HG03520 (cell line): ENCODE data around the gene GNAO1.

ENCODE experiments used
- ATAC-seq: cut with Tn5 transposase; IDR thresholded peaks from one replicate; pipeline ENCODE4 v1.9.1; 2021; ENCODE audit warnings: mild to moderate bottlenecking, moderate library complexity; ENCODE audit not compliant: unreplicated experiment

The GNAO1 gene

DNA sequence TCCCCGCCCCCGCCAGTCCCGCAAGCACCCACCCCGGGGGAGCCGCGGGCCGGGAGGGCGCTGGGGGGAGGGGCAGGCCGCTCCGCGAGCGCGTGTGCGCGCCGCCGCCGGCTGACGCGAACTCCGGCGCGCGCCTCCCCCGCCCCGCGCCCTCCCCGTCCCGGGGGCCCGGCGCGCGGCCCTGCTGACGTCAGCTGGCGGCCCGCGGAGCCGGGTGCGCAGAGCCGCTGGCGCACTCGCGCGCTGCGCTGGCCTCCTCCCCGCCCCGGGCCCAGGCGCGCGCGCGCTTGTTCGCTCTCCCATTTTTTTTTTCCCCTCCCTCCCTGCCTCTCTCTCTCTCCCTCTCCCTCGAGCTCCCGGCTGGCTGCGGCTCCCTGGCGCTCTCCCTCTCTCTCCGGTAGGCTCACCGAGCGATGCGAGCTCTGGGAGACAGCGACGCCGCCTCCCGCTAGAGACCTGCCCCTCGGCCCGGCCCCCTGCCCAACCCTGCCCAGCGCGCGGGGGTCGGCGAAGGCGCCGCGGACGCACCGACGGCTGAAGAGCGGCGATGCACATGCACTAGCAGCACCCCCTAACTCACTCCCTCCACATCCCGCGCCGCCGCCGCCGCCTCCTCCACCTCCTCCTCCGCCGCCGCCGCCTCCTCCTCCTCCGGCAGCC lies at the start of gene GNAO1:
GNAO1 (plus strand) TSS at position 334 of the 660 bp plus-strand sequence. CDS start 747 bp downstream, outside the sequence.
- ATAC-seq = no peak

DNA sequence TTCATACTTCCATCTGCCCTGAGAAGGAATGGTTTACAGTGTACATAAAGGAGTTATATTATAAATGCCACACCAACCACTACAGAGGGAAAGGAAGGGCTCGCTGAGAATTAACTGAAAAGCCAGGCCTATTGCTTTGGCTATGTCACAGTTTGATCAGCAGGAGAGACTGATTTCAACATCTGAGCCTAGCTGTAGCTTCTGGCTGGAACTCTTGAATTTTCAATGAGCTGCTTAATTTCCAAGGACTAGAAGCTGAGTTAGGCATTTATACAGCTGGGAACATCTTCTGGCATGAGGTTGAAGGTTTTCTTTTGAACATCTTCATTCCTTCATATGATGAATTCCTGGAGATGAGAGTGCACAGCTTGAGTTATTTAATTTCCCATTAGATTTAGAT lies 47.6 kb upstream of the GNAO1 start:
- ATAC-seq = no peak

DNA sequence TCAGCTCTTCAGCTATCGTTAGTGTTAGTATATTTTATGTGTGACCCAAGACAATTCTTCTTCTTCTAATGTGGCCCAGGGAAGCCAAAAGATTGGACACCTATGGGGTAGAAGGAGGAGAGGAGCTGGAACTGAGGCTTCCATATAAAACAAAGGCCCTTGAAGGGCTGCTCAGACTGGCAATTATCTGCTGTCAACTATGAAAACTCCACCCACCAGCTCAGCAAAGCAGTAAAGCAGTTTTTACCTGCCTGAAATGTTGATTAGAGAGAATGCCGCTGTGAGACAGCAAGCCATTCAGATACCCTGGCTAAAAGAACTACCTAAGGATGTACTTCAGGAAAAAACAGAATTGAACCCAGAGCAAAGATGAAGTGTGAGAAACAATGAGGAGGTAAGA lies 45.9 kb upstream of the GNAO1 start:
- ATAC-seq = no peak

DNA sequence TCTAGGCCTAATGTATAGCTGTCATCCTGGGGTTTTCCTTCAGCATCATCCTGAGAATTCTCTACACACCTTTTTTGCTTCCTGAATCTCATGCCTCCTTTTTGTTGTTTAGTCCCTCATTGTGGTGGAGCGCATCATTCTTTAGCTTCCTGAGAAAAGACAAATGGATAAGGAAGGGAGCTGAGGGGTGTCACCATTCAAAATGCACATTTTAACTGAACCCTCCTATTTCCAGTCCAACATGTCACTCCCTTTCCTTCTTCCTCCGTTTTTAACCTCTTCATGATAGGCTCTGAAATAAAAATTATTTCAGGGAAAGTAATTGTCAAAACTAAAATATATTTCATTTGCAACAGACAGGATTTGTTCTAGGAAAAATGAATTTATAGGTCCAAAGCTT lies 39.7 kb upstream of the GNAO1 start:
- no peak for ATAC-seq

DNA sequence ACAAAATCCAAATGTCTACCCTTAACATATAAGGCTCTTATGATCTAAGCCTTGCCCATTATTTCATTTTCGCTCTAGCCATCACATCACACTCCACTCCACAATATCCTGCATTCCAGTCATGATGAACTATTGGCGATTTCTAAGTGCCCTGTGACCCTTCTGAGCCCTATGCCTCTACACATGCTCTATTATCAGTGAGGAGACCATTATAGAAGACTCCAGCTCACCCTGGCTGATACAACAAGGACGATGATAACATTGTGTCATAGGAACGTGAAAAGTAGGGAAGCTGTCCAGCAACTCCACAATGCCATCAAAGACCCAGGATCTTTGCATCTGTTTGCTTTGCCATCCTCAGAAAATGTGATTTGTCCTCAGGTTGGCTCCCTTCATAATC lies 29.6 kb upstream of the GNAO1 start:
- no peak for ATAC-seq

DNA sequence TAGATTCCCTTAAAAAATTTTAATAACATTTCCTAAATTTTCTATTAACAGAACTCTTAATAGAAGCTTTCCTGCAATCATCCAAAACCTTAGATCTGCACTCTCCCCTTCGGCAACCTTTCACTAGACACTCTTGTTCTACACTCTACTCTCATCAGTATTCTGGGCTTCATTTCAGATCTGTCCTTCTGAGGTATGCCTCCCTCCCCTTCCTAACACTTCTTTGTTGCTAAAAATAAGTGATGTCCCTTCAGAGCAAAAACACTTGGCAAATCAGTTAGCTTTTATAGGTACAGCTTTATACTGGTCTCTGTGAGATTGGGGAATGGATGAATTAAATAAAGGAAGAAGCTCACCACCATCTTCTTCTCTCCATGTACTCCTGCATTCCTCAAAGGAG lies 28.2 kb upstream of the GNAO1 start:
- ATAC-seq = no peak

DNA sequence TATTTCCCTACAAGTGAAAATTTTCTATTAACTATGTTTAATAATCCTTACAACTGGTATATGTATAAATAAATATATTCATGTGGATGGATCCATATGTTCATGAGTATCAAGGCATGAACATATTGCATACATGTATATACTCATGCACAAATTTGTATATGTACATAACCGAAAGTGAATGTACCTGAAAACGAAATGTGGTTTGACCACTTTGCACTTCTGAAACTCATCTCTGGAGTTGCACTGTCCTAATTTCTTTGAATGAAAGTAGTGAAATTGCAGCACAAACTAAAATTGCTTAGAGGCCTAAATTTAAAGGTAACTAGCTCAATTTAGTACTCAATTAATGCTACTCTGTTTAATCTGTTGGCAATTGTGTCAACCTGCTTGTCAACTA lies 27.4 kb upstream of the GNAO1 start:
- ATAC-seq = peak; percentile 89

DNA sequence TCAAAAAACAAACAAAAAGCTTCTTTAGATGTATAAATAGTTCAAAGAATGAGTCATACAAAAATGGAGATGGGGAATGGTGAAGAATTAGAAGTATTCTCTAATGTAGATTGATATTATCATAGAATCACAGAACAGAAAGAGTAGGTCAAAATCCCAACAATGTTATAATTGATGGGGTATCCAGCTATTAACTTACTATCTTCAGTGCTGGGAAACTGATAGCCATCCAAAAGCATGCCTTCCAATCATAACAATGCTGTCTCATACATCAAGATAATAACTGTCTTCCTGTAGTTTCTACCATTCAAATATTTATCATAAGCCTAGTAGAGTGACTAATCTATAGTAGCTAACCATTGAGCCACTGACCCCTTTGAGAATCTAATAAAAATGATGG lies 26.7 kb upstream of the GNAO1 start:
- ATAC-seq = no peak

DNA sequence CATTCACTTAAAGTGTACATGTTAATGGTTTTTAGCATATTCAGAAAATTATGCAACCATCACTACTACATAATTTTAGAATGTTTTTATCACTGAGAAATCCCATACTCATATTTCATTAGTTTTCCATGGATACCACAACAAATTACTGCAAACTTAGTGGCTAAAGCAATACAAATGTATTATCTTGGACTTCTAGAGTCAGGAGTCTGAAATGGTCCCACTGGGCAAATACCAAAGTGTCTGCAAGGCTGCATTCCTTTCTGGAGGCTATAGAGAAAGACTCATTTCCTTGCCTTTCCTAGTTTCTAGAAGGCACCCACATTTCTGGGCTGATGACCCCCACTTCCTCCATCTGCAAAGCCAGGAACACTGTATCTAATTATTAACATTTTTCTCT lies 16.9 kb upstream of the GNAO1 start:
- ATAC-seq = no peak

DNA sequence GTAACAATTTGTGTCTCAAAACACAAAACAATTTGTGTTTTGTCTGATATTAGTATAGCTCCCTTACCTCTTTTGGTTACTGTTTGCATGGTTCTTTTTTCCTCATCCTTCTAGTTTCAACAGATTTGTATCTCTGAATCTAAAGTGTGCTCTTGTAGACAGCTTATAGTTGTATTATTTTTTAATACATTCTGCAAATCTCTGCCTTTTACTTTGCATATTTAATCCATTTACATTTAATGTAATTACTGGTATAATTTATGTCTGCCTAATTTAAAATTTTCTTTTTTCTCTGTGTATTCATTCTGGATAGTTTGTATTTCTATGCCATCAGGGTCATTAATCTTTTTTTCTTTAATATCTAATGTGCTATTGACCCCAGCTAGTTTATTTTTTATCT lies 9.9 kb upstream of the GNAO1 start:
- no peak for ATAC-seq

DNA sequence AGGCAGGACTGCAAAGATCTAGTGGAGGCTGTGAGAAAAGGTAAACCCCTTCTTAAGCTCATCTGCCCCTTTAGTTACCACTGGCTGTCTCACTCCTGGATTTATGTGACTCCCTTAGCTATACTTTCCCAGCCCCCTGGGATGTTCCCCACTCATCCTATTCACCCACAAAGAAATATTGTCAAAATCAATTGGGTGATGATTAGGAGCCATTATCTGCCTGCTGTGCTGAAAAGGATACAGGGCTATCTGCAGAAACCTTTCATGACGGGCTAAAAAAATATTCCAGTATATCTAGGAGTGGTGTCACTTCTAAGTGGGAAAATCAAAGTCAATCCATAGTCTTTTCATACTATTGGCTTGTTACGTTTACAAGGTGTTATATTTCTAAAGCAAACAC lies 8.0 kb upstream of the GNAO1 start:
- ATAC-seq = no peak

DNA sequence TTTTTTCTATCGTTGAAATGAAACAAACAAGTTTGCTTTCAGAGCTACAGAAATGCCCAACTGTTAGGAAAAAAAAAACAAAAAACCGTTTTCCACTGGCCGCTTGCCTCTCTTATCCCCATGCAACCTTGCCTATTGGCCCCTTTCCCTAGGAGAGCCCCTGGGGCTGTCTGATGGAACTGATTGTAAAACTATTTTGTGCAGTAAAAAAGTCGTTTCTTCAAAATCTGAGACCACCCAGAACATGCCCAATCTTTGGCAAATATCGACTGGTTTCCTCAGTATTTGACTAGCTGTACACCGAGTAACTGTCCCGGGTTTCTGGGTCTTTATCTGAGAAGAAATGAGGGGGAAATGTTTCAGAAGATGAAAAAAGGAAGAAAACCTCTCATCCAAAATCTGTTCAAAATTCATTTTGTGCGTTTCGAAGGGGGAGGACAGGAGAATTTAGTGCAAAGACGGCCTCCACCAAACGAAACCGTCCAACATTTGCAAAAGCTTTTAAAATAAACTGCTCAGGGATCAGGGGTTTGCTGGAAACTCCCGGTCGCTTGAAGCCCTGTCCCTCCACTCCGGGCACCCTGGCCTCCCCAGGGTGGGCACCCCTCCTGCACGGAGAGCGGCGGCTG lies 1.1 kb upstream of the GNAO1 start:
- ATAC-seq = no peak

DNA sequence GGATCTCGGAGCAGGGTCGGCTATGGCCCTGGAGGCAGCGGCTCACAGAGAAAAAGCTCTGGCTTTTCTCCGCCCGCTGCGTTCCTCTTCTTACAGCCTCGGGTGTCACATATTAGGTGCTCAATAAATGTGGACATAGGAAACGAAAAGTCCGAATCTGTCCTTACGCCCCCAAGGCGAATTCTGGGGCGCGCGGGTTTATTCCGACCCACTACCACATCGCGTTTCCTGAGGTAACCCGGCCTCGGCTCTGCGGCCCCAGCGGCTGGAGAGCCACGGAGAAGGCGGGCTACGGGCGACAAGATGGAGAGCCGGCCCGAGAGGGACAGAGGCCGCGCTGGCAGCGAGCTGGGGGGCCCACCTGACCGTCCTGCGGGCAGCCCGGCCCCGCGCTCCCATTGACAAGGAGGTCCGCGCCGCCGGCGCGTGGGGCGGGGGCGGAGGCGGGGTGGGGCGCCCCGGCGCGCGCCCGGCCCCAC lies 573 bp upstream of the GNAO1 start:
- ATAC-seq = no peak

DNA sequence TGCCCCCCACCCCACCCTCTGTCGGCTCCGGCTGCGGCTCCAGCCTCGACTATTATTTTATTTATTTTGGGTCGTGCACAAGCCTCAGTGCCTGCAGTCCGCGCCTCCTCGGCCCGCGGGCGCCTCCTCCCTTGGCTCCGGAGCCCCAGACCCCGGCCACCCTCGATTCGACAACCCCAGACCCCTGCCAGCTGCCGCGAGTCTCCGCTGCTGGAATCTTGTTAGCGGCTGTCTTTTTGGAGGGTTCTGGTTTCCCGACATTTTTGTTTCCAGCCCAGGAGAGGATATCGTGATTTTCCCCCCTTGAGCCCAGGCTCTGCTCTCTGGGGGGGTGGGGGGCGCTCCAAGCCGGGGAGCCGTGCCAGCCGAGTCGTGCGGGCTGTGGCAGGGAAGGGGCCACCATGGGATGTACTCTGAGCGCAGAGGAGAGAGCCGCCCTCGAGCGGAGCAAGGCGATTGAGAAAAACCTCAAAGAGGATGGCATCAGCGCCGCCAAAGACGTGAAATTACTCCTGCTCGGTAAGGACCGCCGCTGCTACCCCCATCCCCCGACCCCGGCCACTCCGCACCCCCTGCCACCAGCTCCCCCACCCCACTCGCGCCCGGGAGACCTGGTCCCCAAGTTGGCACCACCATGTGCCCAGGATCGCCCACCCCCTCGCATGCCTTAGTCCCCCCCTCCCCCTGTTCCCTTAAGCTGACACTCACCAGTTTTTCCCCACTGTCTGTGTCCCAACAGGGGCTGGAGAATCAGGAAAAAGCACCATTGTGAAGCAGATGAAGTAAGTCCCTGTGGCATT lies 746 bp downstream of the GNAO1 start:
- ATAC-seq = no peak

DNA sequence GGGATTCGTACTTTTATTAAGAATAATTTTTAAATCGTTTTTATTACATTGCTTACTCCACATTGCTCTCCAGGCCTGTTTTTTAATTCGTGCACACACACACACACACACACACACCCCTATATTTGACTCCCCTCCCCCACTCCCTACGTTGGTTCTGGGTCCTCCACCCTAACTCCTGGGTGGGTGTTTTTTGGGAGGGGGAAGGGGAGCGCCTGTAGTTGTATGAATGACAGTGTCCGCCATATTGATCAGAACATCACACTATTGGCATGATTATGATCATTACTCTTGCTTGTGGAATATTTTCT lies 1.3 kb downstream of the GNAO1 start:
- no peak for ATAC-seq

DNA sequence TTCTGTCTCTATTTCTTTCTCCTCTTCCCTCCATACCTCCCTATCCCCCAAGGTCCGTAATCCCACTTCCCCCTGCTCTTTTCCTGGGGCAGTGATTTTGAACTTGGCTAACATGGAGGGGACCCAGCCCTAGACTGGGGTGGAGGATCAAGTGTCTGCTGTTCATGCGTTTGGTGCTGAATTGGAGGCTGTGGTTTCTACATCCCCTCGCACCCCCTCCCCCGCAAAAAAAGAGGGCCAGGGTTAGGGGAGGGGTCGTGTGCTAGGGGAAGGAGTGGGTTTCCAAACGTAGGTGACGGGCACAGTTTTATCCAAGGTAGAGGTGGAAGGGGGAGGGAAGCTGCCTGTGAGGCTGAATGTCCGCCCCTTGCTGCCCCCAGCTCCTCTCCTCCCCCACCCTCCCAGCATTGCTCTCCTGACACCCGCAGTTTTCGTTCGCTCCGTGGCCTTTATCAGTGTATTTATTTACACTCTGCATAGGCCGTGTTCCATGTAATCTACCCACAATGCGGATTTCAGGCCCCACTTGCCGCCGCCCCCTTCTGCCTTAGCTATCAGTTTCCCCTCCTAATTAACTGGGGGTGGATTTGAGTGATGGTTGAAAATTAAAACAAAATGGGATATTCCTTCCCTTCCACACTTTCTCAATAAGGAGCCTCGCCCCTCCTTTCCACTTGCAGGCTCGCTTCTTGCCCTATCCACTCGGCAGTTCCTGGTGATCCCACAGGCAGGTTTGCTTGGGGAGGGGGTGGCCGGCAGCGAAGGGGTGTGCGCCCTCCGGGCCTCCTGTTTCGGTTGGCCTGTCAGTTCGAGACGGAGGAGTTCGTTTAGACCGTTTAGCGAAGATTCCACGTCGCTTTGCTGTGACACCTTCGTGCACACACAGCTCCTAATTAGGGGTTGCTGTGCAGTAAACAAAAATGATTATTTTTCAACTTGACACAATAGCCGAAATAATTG lies 2.0 kb downstream of the GNAO1 start:
- no peak for ATAC-seq

DNA sequence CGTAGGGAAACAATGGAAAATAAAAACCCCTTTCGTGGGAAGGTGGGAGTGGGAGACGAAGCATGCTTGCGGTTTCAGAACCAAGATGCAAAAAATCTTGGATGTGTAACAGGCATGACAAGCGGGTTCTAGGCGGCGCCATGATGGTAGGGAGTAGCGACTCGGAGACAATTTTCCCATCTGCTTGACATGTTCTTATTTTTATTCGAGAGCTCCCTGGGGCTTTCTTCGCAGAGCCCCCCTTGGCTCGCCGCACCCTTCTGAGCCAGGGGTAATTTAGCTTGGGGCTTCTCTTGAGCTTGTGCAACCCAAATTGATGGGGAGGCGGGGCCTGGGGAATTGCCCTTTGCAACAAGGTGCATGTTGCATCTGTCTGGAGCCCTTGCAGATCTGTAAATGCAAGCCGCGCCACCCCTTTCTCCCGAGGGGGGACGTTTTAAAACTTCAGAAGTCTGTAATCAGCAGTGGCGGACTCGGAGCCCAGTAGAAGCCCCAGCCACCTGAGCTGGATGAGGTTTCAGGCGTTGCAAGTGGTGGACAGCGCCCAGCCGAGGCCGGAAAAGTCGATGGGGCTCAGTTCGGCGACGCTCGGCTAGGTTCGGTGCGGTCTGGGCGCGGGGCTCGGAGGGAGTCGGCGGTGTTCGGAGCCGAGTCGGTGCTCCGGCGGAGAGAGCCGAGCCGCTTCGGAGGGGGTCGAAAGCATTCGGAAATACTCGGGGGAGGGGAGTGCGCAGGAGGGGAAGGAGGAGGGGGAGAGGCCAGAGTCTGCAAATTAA lies 2.9 kb downstream of the GNAO1 start:
- ATAC-seq = no peak

DNA sequence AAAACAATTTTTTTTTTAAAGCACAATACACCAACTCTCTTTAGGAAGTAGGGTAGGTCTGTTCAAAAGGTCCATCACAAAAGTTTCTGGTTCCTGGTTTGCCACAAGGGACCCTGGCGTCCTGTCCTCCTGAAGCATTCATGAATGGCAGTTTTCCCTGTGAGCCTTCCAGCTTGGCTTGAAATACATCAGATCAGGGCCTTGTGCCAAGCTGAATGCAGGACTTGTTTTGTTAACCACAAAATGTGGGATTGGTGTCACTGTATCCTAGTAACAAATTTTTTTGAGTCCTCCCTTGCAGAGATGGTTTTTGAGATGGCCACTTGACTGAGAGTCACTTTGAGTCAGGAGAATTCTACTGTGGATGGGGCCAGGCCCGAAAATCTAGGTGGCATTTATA lies 3.9 kb downstream of the GNAO1 start:
- ATAC-seq = no peak

DNA sequence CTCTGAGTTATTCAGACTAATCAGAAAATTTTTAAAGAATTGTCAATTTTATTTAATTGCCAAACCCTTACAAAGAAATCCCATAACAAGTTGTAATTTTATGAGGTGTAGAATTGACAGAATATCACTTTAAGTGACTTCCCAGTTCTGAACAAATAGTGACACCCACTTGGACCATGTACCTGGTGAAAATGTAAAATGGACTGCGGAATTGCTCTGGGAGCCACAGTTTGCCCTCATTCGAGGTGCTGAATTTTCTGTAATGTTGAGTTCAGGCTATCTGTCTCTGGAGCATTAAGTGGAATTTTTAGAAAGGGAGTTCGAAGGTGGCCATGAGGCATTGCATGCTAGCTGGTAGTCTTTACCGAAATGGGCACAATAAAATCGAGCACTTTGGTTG lies 5.1 kb downstream of the GNAO1 start:
- ATAC-seq = no peak
